Measurements from ENCODE around the gene CCDC122. TPM values are rescaled to one million over a fixed set of nuclear protein-coding genes. Genes with fewer than 3 reads are reported as not detected.
A peak's percentile ranks its signal among the peaks of the same experiment; 100 is the strongest.

CCDC122 gene
- total RNA-seq, 1 donor from 2014 or later = 6.7 TPM

DNA sequence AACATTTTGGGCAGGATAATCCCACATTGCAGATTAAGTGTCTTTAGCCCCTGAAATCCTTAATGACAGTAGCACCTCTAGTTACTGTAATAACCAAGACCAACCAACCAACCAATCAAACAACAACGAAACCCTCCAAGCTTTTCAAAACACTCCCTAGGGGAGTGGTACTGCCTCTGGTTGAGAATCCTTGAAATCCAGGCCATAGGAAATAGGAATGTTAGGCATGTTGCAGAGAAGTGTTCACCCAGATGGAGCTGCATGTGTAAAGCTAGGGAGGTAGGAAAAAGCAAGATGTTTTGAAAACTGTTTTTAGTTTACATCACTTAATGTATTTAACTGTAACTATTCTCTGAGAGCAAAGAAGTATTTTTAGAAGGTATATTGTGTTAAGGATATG is 4.7 kb upstream of the CCDC122 start:
- Histone ChIP-seq H3K79me2 (ENCODE audit: insufficient read depth, low read length) (no peaks in the 10 kb centered on the region), H3K4me3 (ENCODE audit: insufficient read depth, low read depth, low read length) (no peak overlapping the region), H2AFZ (ENCODE audit: low read depth, low read length) (no peak overlapping the region), H3K9ac (ENCODE audit: low read length) (no peak overlapping the region), H3K4me1 (ENCODE audit: insufficient read depth, low read length) (peaks cover 3% of the 10 kb centered on the region), H3K27me3 (ENCODE audit: insufficient read depth, low read length) (no peaks in the 10 kb centered on the region), H3K36me3 (ENCODE audit: insufficient read depth, low read length) (no peaks in the 10 kb centered on the region), H3K9me3 (ENCODE audit: insufficient read depth, low read depth, low read length) (no peaks in the 10 kb centered on the region), H3K4me2 (ENCODE audit: low read length) (no peak overlapping the region), H4K20me1 (ENCODE audit: insufficient read depth, low read length) (no peaks in the 10 kb centered on the region), H3K27ac (ENCODE audit: low read depth, low read length) (no peak overlapping the region)
- no peak for TF ChIP-seq EZH2 (IDR thresholded peaks at IDR 0.05; ENCODE audit: insufficient read depth, low read length)
- TF ChIP-seq, protein P1, sequence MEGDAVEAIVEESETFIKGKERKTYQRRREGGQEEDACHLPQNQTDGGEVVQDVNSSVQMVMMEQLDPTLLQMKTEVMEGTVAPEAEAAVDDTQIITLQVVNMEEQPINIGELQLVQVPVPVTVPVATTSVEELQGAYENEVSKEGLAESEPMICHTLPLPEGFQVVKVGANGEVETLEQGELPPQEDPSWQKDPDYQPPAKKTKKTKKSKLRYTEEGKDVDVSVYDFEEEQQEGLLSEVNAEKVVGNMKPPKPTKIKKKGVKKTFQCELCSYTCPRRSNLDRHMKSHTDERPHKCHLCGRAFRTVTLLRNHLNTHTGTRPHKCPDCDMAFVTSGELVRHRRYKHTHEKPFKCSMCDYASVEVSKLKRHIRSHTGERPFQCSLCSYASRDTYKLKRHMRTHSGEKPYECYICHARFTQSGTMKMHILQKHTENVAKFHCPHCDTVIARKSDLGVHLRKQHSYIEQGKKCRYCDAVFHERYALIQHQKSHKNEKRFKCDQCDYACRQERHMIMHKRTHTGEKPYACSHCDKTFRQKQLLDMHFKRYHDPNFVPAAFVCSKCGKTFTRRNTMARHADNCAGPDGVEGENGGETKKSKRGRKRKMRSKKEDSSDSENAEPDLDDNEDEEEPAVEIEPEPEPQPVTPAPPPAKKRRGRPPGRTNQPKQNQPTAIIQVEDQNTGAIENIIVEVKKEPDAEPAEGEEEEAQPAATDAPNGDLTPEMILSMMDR (IDR thresholded peaks at IDR 0.05; ENCODE audit: insufficient read depth, low read depth, low read length) = no peak
- FAIRE-seq = no peak
- DNase-seq (ENCODE audit: low read depth) = no peak
- no peaks in the 10 kb centered on the region for H3K27me3 Mint-ChIP-seq (ENCODE audit: low read depth, unreplicated experiment)
- no peaks in the 10 kb centered on the region for H3K9me3 Mint-ChIP-seq (ENCODE audit: unreplicated experiment)
- no peak overlapping the region for H3K4me3 Mint-ChIP-seq (ENCODE audit: unreplicated experiment)
- no peak overlapping the region for H3K27ac Mint-ChIP-seq (ENCODE audit: unreplicated experiment)
- peaks cover 2% of the 10 kb centered on the region for H3K36me3 Mint-ChIP-seq (ENCODE audit: low read depth, unreplicated experiment)
- peaks cover 11% of the 10 kb centered on the region for H3K4me1 Mint-ChIP-seq (ENCODE audit: low read depth, unreplicated experiment)

DNA sequence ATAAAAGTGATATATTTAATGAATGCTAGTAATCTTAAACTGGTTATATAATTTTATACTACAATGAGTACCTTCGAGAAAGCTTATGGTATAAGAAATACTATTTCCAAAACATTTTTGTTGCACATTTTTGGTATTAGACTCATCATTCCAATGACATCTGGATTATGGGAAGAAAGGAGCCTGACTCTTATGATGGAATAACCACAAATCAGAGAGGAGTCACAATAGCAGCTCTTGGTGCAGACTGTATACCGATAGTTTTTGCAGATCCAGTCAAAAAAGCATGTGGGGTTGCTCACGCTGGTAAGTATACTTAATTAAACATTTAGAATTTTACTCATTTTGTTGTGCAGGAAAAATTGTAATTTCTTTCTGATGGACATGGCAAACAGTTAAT is 4.1 kb upstream of the CCDC122 start:
- no peaks in the 10 kb centered on the region for H3K27me3 ChIP-seq (ENCODE audit: insufficient read depth, low read length)
- H3K36me3 ChIP-seq (ENCODE audit: insufficient read depth, low read length) = no peaks in the 10 kb centered on the region
- no peak overlapping the region for H2AFZ ChIP-seq (ENCODE audit: low read depth, low read length)
- no peak overlapping the region for H3K9ac ChIP-seq (ENCODE audit: low read length)
- H3K27ac ChIP-seq (ENCODE audit: low read depth, low read length) = no peak overlapping the region
- H3K9me3 Mint-ChIP-seq (ENCODE audit: unreplicated experiment) = no peaks in the 10 kb centered on the region
- peaks cover 11% of the 10 kb centered on the region for H3K4me1 Mint-ChIP-seq (ENCODE audit: low read depth, unreplicated experiment)
- no peak overlapping the region for H3K4me3 ChIP-seq (ENCODE audit: insufficient read depth, low read depth, low read length)
- H3K79me2 ChIP-seq (ENCODE audit: insufficient read depth, low read length) = no peaks in the 10 kb centered on the region
- no peak overlapping the region for H3K27ac Mint-ChIP-seq (ENCODE audit: unreplicated experiment)
- peaks cover 7% of the 10 kb centered on the region for H3K4me1 ChIP-seq (ENCODE audit: insufficient read depth, low read length)
- DNase-seq (ENCODE audit: low read depth) (peak; percentile 27), FAIRE-seq (no peak)
- TF ChIP-seq, protein P1 (IDR thresholded peaks at IDR 0.05; ENCODE audit: insufficient read depth, low read depth, low read length) = no peak
- TF ChIP-seq EZH2 (IDR thresholded peaks at IDR 0.05; ENCODE audit: insufficient read depth, low read length) = no peak
- no peak overlapping the region for H3K4me3 Mint-ChIP-seq (ENCODE audit: unreplicated experiment)
- no peaks in the 10 kb centered on the region for H4K20me1 ChIP-seq (ENCODE audit: insufficient read depth, low read length)
- H3K9me3 ChIP-seq (ENCODE audit: insufficient read depth, low read depth, low read length) = no peaks in the 10 kb centered on the region
- peaks cover 2% of the 10 kb centered on the region for H3K36me3 Mint-ChIP-seq (ENCODE audit: low read depth, unreplicated experiment)
- no peak overlapping the region for H3K4me2 ChIP-seq (ENCODE audit: low read length)
- H3K27me3 Mint-ChIP-seq (ENCODE audit: low read depth, unreplicated experiment) = no peaks in the 10 kb centered on the region

DNA sequence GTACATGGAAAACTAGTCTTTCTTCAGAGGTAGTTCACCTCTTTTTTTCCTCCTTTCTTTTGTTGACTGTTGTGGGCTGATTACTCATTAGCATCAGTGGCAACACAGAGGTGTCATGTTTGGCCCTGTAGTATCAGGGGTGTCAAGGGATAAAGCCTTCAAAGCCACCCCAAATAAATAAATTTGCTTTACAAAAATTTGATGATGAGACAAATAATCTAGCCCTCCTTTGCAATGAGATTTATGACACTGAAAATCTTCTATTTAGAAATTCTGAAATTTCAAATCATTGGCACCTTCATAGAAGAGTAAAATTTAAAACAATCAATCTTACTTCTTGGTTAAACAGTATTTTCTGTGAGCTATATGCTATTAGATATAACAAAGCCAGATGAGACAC is 2.0 kb upstream of the CCDC122 start:
- TF ChIP-seq EZH2 (IDR thresholded peaks at IDR 0.05; ENCODE audit: insufficient read depth, low read length) = no peak
- TF ChIP-seq, protein P1 (IDR thresholded peaks at IDR 0.05; ENCODE audit: insufficient read depth, low read depth, low read length) = no peak
- Mint-ChIP-seq H3K27ac (ENCODE audit: unreplicated experiment) (no peak overlapping the region), H3K4me1 (ENCODE audit: low read depth, unreplicated experiment) (peaks cover 14% of the 10 kb centered on the region), H3K27me3 (ENCODE audit: low read depth, unreplicated experiment) (no peaks in the 10 kb centered on the region), H3K4me3 (ENCODE audit: unreplicated experiment) (no peak overlapping the region), H3K9me3 (ENCODE audit: unreplicated experiment) (no peaks in the 10 kb centered on the region), H3K36me3 (ENCODE audit: low read depth, unreplicated experiment) (peaks cover 2% of the 10 kb centered on the region)
- no peak overlapping the region for H3K4me3 ChIP-seq (ENCODE audit: insufficient read depth, low read depth, low read length)
- H4K20me1 ChIP-seq (ENCODE audit: insufficient read depth, low read length) = no peaks in the 10 kb centered on the region
- no peaks in the 10 kb centered on the region for H3K9me3 ChIP-seq (ENCODE audit: insufficient read depth, low read depth, low read length)
- H3K79me2 ChIP-seq (ENCODE audit: insufficient read depth, low read length) = no peaks in the 10 kb centered on the region
- peaks cover 11% of the 10 kb centered on the region for H3K4me1 ChIP-seq (ENCODE audit: insufficient read depth, low read length)
- H3K27me3 ChIP-seq (ENCODE audit: insufficient read depth, low read length) = no peaks in the 10 kb centered on the region
- H3K9ac ChIP-seq (ENCODE audit: low read length) = no peak overlapping the region
- FAIRE-seq (no peak), DNase-seq (ENCODE audit: low read depth) (no peak)
- H3K36me3 ChIP-seq (ENCODE audit: insufficient read depth, low read length) = no peaks in the 10 kb centered on the region
- no peak overlapping the region for H3K27ac ChIP-seq (ENCODE audit: low read depth, low read length)
- H3K4me2 ChIP-seq (ENCODE audit: low read length) = no peak overlapping the region
- no peak overlapping the region for H2AFZ ChIP-seq (ENCODE audit: low read depth, low read length)

All from astrocyte (in vitro differentiated cells and primary cell).